ENCODE data around the gene TRIM33.

Gene TRIM33

GRCh38 chr1:114502080-114502479 lies 8.9 kb downstream of the TRIM33 start:
- TF ChIP-seq SPI1 (IDR thresholded peaks at IDR 0.05; ENCODE audit: borderline replicate concordance, low read depth) (no peak), GABPA (IDR thresholded peaks at IDR 0.05; ENCODE audit: low read depth) (no peak), POLR2AphosphoS5 (IDR thresholded peaks at IDR 0.05; ENCODE audit: low read depth) (no peak), REST (IDR thresholded peaks at IDR 0.05; ENCODE audit: insufficient replicate concordance, low read depth) (no peak)
- TF ChIP-seq, protein P1, sequence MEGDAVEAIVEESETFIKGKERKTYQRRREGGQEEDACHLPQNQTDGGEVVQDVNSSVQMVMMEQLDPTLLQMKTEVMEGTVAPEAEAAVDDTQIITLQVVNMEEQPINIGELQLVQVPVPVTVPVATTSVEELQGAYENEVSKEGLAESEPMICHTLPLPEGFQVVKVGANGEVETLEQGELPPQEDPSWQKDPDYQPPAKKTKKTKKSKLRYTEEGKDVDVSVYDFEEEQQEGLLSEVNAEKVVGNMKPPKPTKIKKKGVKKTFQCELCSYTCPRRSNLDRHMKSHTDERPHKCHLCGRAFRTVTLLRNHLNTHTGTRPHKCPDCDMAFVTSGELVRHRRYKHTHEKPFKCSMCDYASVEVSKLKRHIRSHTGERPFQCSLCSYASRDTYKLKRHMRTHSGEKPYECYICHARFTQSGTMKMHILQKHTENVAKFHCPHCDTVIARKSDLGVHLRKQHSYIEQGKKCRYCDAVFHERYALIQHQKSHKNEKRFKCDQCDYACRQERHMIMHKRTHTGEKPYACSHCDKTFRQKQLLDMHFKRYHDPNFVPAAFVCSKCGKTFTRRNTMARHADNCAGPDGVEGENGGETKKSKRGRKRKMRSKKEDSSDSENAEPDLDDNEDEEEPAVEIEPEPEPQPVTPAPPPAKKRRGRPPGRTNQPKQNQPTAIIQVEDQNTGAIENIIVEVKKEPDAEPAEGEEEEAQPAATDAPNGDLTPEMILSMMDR (IDR thresholded peaks at IDR 0.05; ENCODE audit: insufficient read depth, low read length): no peak

GRCh38 chr1:114499478-114499877 lies 11.5 kb downstream of the TRIM33 start:
- no peak overlapping the region for H3K4me3 ChIP-seq (replicated peaks; ENCODE audit: insufficient read depth, low read length)
- H3K27ac ChIP-seq (replicated peaks): no peak overlapping the region
- TF ChIP-seq REST (IDR thresholded peaks at IDR 0.05; ENCODE audit: insufficient replicate concordance, low read depth): no peak
- no peak for TF ChIP-seq SPI1 (IDR thresholded peaks at IDR 0.05; ENCODE audit: borderline replicate concordance, low read depth)
- TF ChIP-seq, protein P1 (IDR thresholded peaks at IDR 0.05; ENCODE audit: insufficient read depth, low read length): no peak
- no peak for TF ChIP-seq GABPA (IDR thresholded peaks at IDR 0.05; ENCODE audit: low read depth)
- TF ChIP-seq POLR2AphosphoS5 (IDR thresholded peaks at IDR 0.05; ENCODE audit: low read depth): no peak
- no peak for DNase-seq (ENCODE audit: low read depth in 1 of 2, low spot score in 1 of 2)
- no peaks in the 10 kb centered on the region for H3K27me3 ChIP-seq (ENCODE audit: insufficient read depth, poor library complexity, severe bottlenecking)

More at GRCh38 chr1:114502080-114502479, 8.9 kb downstream of the TRIM33 start:
- Histone ChIP-seq H3K27me3 (ENCODE audit: insufficient read depth, poor library complexity, severe bottlenecking) (no peaks in the 10 kb centered on the region), H3K4me3 (replicated peaks; ENCODE audit: insufficient read depth, low read length) (no peak overlapping the region), H3K27ac (replicated peaks) (no peak overlapping the region)
- DNase-seq (ENCODE audit: low read depth in 1 of 2, low spot score in 1 of 2): no peak

DNA sequence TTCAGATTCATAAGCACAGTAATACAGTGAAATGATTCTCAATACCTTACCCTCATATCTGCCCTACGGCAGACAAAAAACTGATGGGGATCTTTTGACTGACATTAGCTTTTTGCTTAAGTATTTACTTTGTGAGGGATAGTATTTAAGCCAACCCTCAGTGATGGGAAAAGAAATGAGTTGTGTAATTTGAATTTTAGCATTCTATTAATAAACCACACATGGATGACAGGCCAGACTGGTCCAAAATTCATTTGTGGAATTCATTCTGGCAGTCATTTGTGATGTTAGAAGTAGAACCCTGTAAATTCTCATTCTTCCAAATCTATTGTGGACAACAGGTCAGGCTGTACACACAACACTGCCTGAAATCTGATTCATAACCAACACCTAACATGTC lies 14.9 kb downstream of the TRIM33 start:
- no peaks in the 10 kb centered on the region for H3K27me3 ChIP-seq (ENCODE audit: insufficient read depth, poor library complexity, severe bottlenecking)
- no peak for DNase-seq (ENCODE audit: low read depth in 1 of 2, low spot score in 1 of 2)
- no peak overlapping the region for H3K4me3 ChIP-seq (replicated peaks; ENCODE audit: insufficient read depth, low read length)
- H3K27ac ChIP-seq (replicated peaks): no peak overlapping the region
- TF ChIP-seq REST (IDR thresholded peaks at IDR 0.05; ENCODE audit: insufficient replicate concordance, low read depth): no peak
- TF ChIP-seq SPI1 (IDR thresholded peaks at IDR 0.05; ENCODE audit: borderline replicate concordance, low read depth): no peak
- TF ChIP-seq, protein P1 (IDR thresholded peaks at IDR 0.05; ENCODE audit: insufficient read depth, low read length): no peak
- no peak for TF ChIP-seq POLR2AphosphoS5 (IDR thresholded peaks at IDR 0.05; ENCODE audit: low read depth)
- TF ChIP-seq GABPA (IDR thresholded peaks at IDR 0.05; ENCODE audit: low read depth): no peak

Measured in HL-60 (cell line).